IPS-15b (cell line): ENCODE results near the gene AOC3.
"Not testable (repeated sequence)": the region's sequence is repeated elsewhere in the genome, so short reads cannot be mapped to it uniquely, and the experiment has no call there.

ENCODE experiments used
- H3K27me3 ChIP-seq: one replicate; pipeline ENCODE4 v1.6.1; 2013; ENCODE audit warnings: low read length; ENCODE audit not compliant: control insufficient read depth, insufficient read depth
- H3K36me3 ChIP-seq: one replicate; pipeline ENCODE4 v1.6.1; 2013; ENCODE audit warnings: low read length; ENCODE audit not compliant: control insufficient read depth, insufficient read depth
- H3K4me1 ChIP-seq: one replicate; pipeline ENCODE4 v1.6.1; 2013; ENCODE audit warnings: mild to moderate bottlenecking, low read length; ENCODE audit not compliant: control insufficient read depth, insufficient read depth
- H3K4me3 ChIP-seq: one replicate; pipeline ENCODE4 v1.5.1; 2013; ENCODE audit warnings: low read depth, low read length
- H3K9ac ChIP-seq: one replicate; pipeline ENCODE4 v1.6.1; 2013; ENCODE audit warnings: low read depth, mild to moderate bottlenecking, low read length
- H3K9me3 ChIP-seq: one replicate; pipeline ENCODE4 v1.6.1; 2013; ENCODE audit warnings: mild to moderate bottlenecking, low read length; ENCODE audit not compliant: control insufficient read depth, insufficient read depth

Gene AOC3

DNA sequence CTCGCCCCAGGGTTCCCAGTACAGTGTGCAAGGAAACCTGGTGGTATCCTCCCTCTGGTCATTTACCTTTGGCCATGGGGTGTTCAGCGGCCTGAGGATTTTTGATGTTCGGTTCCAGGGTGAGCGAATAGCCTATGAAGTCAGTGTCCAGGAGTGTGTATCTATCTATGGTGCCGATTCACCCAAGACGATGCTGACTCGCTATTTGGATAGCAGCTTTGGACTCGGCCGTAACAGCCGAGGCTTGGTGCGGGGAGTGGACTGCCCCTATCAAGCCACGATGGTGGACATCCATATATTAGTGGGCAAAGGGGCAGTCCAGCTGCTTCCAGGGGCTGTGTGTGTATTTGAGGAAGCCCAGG lies 5.5 kb upstream of the AOC3 start:
- no peak overlapping the region for H3K4me3 ChIP-seq
- H3K9ac ChIP-seq: no peak overlapping the region
- H3K4me1 ChIP-seq: no peaks in the 10 kb centered on the region
- H3K27me3 ChIP-seq: no peaks in the 10 kb centered on the region
- no peaks in the 10 kb centered on the region for H3K9me3 ChIP-seq
- H3K36me3 ChIP-seq: peaks cover 34% of the 10 kb centered on the region

- H3K36me3 ChIP-seq: peaks cover 32% of the 10 kb centered on the region
- H3K9me3 ChIP-seq: no peaks in the 10 kb centered on the region
- H3K4me1 ChIP-seq: no peaks in the 10 kb centered on the region
- no peak overlapping the region for H3K4me3 ChIP-seq
- no peaks in the 10 kb centered on the region for H3K27me3 ChIP-seq
- H3K9ac ChIP-seq: no peak overlapping the region
Measured at GRCh38 chr17:42845918-42846593, 4.9 kb upstream of the AOC3 start.

DNA sequence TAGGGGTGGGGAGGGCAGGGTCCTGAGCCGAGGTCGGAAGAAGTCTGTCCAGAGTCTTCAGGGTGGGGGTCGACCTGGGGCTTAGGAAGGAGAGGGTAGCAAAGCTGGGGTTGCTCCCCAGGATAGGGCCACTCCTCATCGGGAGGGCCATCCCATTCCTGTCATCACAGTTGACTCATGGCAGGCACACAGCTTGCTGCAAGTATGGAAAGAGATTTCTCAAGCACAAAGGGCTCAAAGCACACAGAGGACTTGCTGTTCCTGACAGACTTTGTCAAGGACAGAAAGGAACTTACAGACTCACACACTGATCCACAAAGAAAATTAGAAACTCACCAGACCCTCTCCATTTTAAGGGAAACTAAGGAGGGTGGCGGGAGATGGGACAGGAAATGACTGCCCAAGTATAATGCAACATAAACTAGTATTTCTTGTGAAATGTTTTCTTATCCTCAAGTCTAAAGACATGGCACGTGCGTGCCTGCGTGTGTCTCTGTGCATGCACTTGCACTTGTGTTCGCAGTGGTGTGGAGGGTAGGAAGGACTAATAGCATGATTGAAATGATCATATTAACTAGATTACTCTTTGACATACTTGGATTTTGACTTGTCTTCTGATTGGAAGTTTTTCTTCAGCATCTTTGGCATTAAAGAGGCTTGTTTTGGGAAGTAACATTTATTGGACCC lies 4.3 kb upstream of the AOC3 start:
- Histone ChIP-seq H3K27me3 (no peaks in the 10 kb centered on the region), H3K9ac (peak overlapping the region; percentile 12), H3K36me3 (peaks cover 25% of the 10 kb centered on the region), H3K9me3 (no peaks in the 10 kb centered on the region), H3K4me3 (no peak overlapping the region), H3K4me1 (no peaks in the 10 kb centered on the region)

GRCh38 chr17:42848093-42848492 lies 2.9 kb upstream of the AOC3 start:
- no peaks in the 10 kb centered on the region for H3K27me3 ChIP-seq
- no peaks in the 10 kb centered on the region for H3K9me3 ChIP-seq
- H3K4me1 ChIP-seq: no peaks in the 10 kb centered on the region
- no peak overlapping the region for H3K9ac ChIP-seq
- peaks cover 18% of the 10 kb centered on the region for H3K36me3 ChIP-seq
- H3K4me3 ChIP-seq: no peak overlapping the region

GRCh38 chr17:42849031-42849430 lies 2.0 kb upstream of the AOC3 start:
- Histone ChIP-seq H3K4me1 (no peaks in the 10 kb centered on the region), H3K9ac (no peak overlapping the region), H3K27me3 (no peaks in the 10 kb centered on the region), H3K9me3 (no peaks in the 10 kb centered on the region), H3K4me3 (no peak overlapping the region), H3K36me3 (peaks cover 11% of the 10 kb centered on the region)

GRCh38 chr17:42849451-42850181 lies 1.4 kb upstream of the AOC3 start:
- peaks cover 5% of the 10 kb centered on the region for H3K36me3 ChIP-seq
- no peaks in the 10 kb centered on the region for H3K4me1 ChIP-seq
- H3K4me3 ChIP-seq: no peak overlapping the region
- no peaks in the 10 kb centered on the region for H3K27me3 ChIP-seq
- H3K9me3 ChIP-seq: no peaks in the 10 kb centered on the region
- no peak overlapping the region for H3K9ac ChIP-seq

- H3K4me1 ChIP-seq, H3K36me3 ChIP-seq, H3K9me3 ChIP-seq, H3K27me3 ChIP-seq, H3K9ac ChIP-seq, H3K4me3 ChIP-seq: not testable (repeated sequence)
Measured at GRCh38 chr17:42851371-42852240, 607 bp downstream of the AOC3 start.

- Histone ChIP-seq H3K4me3 (no peak overlapping the region), H3K4me1 (no peaks in the 10 kb centered on the region), H3K9me3 (no peaks in the 10 kb centered on the region)
Measured at GRCh38 chr17:42852351-42852750, 1.4 kb downstream of the AOC3 start.

GRCh38 chr17:42853004-42853403 lies 2.0 kb downstream of the AOC3 start:
- H3K4me1 ChIP-seq: no peaks in the 10 kb centered on the region
- no peaks in the 10 kb centered on the region for H3K36me3 ChIP-seq
- H3K27me3 ChIP-seq: no peaks in the 10 kb centered on the region
- H3K9ac ChIP-seq: no peak overlapping the region
- H3K4me3 ChIP-seq: no peak overlapping the region
- H3K9me3 ChIP-seq: no peaks in the 10 kb centered on the region

More at GRCh38 chr17:42852351-42852750, 1.4 kb downstream of the AOC3 start:
- no peaks in the 10 kb centered on the region for H3K36me3 ChIP-seq
- H3K27me3 ChIP-seq: no peaks in the 10 kb centered on the region
- no peak overlapping the region for H3K9ac ChIP-seq

DNA sequence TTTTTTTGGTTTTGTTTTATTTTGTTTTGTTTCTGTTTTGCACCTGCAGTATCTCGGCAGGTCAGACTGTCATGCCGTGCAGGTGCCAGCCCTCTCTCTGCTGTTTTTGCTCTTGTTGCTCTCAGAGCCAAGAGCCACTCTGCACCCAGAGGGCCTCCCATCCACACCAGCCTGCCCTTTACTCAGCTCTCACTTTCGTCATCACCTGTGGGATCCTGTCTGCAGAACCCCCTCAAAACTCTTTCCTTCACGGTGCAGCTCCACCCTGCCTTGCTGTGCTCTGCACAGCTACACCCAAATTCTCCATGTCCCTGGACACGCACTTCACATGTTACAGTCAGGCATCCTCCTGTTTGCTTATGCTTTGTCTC lies 2.6 kb downstream of the AOC3 start:
- no peaks in the 10 kb centered on the region for H3K9me3 ChIP-seq
- H3K27me3 ChIP-seq: no peaks in the 10 kb centered on the region
- H3K4me3 ChIP-seq: no peak overlapping the region
- H3K4me1 ChIP-seq: no peaks in the 10 kb centered on the region
- H3K9ac ChIP-seq: no peak overlapping the region
- H3K36me3 ChIP-seq: no peaks in the 10 kb centered on the region

- no peaks in the 10 kb centered on the region for H3K9me3 ChIP-seq
- H3K36me3 ChIP-seq: no peaks in the 10 kb centered on the region
- H3K9ac ChIP-seq: no peak overlapping the region
- no peaks in the 10 kb centered on the region for H3K27me3 ChIP-seq
- H3K4me3 ChIP-seq: no peak overlapping the region
- H3K4me1 ChIP-seq: no peaks in the 10 kb centered on the region
Measured at GRCh38 chr17:42853968-42854790, 3.2 kb downstream of the AOC3 start.
